ENCODE data around the gene MTCH1.
"Not testable (repeated sequence)": the region's sequence is repeated elsewhere in the genome, so short reads cannot be mapped to it uniquely, and the experiment has no call there.

MTCH1 gene

DNA sequence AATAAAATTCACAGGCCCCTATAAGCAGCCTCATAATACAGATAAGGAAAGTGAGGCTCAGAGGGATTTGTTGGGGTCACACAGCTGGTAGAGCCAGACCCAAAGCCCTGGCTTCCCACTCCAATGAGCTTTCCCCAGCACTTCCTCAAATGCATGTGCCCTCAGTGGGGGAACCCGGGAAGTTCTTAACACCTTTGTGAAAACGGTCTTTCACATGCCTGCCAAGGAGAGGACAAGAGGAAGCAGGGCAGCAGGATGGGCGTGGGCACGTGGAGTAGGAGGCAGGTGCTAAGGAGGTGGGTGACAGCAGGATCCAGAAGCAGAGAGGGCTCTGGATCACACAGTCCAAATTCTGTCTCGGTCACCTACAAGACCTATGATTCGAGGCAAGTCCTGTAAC, 30.9 kb downstream of the MTCH1 start:
- no peak for DNase-seq

DNA sequence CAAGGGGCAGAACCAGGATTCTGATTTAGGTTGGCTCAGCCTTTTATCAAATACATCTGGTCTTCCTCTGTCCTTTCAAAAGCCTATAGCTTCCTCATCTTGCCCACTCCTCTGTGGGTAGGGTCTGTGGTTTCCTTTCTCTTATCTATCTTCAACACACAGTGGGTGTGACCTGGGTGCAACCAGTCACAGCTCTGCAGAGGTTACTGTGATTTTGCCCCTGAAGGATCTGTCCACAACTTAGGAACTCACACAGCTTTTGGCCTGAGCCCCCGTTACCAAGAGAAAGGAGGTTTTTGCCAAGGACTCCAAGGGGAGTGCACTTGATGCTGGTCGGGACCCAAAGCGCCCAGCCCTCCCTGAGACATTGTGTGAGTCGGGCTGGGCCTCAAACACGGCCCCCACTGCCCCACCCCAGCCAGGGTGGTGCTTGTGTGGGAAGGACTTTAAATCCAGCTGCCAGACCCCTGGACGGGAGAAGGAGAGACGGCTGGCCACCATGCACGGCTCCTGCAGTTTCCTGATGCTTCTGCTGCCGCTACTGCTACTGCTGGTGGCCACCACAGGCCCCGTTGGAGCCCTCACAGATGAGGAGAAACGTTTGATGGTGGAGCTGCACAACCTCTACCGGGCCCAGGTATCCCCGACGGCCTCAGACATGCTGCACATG, 31.6 kb downstream of the MTCH1 start, which contains the start of gene PI16:
Gene PI16 (plus strand): TSS at position 477 of the 670 bp plus-strand sequence. CDS start 23 bp downstream, at position 500.
- no peak for DNase-seq

DNA sequence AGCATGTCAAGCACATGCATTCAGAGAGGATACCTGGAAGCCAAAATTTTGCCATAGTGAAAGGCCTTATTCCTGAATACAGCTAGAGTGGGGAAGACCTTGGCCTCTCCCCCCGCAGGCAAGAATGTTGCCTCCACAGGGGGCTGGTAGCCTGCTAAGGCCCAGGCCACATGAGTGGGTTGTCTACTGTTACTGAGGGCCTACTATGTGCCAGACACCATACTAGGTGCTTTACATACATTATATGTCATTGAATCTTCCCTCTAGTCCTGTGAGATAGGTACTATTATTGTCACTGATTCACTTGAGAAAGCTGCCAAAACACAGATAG, 32.1 kb downstream of the MTCH1 start:
- DNase-seq, result no peak

DNA sequence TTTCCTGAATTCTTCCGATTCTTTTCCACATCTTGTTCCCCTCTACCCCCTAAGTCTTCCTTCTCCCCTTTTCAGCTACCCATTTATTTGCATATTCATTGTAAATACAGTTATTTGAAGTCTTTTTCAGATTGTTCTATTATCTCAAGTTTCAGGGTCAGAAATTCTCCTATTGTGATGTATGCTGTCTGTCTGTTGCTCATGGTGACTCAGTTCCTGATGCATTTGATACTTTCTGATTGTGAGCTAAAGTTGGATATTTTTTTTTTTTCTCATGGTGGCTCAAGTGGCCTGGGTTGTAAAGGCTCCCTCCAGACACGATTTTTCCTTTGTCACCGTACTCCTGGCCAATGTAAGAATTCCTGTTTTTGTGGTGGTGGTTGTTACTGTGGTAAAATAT, 36.4 kb downstream of the MTCH1 start:
- no peak for DNase-seq

DNA sequence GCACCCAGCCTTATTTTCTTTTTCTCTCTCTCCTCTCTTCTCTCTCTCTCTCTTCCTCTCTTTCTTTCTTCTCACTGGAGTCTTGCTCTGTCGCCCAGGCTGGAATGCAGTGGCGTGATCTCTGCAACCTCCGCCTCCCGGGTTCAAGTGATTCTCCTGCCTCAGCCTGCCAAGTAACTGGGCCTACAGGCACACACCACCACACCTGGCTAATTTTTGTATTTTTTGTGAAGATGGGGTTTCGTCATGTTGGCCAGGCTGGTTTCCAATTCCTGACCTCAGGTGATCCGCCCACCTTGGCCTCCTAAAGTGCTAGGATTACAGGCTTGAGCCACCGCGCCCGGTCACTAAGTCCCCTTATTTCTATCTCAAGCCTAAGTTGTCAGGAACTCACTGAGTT, 36.9 kb downstream of the MTCH1 start:
- DNase-seq, result not testable (repeated sequence)

DNA sequence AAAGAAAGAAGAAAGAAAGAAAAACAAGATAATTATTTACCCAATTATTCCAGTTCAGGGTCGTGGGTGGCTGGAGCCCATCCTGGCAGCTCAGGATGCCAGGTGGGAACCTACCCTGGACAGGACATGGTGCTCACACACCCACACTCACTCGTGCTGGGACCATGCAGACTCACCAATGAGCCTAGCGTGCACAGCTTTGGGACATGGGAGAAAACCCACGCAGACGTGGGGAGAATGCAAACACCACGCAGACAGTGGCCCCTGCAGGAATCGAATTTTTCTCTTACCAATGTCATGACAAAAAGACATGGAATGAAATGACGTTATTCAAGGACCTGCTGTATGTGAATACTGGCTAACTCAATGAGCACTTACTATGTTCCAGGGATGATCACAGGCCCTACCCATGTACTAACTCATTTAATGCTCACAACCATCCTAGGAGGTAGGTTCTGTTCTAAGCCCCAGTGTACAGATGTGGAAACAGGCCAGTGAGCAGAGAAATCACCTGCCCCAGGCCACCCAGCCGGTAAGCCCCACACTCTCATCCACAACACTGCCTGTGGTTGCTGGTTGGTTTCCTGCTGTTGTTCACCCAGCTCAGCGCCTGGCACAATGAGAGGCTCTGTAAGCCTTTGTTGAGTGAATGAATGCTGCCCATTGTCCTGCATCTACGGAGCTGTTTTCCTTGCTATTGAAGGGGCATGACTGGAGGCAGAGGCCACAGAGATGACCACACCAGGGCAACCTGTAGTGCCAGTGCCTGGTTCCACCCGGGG, 38.2 kb downstream of the MTCH1 start:
- no peak for DNase-seq

DNA sequence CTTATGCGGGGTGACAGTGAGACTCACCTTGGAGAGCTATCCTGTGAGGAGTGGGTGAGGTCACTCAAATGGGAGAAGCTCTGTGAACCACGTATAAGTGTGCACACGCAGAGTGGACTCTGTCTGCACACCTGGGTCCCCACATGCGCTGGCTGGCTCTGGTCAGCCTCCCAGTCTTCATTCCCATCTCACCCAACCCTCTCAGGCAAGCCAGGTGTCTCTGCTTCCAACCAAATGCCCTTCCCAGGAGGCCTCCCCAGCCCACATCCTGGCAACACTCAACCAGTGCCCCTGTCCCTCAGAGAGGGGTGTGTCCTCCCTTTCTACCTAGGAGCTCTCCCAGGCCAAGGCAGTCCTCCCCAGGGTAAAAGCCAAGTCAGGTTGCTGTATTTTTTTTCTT, 39.5 kb downstream of the MTCH1 start:
- no peak for DNase-seq

DNA sequence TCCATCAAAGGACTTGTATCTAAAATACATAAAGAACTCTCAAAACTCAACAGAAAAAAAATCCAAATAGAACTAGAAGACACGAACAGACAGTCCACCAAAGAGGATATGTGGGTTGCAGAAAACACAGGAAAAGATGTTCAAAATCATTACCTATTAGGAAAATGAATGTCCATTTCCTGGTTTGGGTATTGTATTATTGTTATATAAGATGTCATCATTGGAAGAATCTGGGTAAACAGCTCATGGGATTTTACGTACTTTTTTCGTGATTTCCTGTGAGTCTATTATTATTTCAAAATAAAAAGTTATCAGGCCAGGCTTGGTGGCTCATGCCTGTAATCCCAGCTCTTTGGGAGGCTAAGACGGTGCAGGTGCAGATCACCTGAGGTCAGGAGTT, 40.7 kb downstream of the MTCH1 start:
- DNase-seq, result no peak

DNA sequence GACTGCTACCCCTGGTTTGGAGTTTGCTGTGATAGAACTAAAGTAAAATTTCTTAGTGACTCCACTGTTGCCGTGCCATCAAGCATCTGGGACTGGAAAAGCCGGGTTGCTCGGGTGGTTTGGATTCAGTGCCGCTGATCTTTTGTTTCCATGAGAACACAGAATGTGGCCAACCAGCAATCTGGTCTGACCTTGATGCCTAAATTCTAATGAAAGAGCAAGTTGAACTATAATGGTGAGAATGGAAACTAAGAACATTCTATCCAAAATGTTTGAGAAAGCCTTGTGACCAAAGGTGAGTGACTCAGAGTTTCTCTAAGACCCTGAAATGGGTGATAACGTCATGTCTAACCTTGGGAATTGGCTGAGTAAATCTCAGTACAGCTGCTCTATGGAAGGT, 41.3 kb downstream of the MTCH1 start:
- DNase-seq, result no peak

DNA sequence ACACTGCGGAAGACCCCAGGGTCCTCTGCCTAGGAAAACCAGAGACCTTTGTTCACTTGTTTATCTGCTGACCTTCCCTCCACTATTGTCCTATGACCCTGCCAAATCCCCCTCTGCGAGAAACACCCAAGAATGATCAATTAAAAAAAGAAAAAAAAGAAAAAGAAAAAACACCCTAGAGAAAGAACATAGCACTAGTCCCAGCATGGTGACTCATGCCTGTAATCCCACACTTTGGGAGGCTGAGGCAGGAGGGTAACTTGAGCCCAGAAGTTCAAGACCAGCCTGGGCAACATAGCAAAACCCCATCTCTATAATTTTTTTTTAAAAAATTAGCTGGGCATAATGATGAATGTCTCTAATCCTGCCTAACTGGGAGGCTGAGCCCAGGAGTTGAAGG, 43.7 kb downstream of the MTCH1 start:
- DNase-seq, result not testable (repeated sequence)

DNA sequence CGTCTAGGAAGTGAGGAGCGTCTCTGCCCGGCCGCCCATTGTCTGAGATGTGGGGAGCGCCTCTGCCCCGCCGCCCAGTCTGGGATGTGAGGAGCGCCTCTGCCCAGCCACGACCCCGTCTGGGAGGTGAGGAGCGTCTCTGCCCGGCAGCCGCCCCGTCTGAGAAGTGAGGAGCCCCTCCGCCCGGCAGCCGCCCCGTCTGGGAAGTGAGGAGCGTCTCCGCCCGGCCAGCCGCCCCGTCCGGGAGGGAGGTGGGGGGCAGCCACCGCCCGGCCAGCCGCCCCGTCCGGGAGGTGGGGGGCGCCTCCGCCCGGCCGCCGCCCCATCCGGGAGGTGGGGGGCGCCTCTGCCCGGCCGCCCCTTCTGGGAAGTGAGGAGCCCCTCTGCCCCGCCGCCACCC, 44.4 kb downstream of the MTCH1 start:
- DNase-seq, result not testable (repeated sequence)

DNA sequence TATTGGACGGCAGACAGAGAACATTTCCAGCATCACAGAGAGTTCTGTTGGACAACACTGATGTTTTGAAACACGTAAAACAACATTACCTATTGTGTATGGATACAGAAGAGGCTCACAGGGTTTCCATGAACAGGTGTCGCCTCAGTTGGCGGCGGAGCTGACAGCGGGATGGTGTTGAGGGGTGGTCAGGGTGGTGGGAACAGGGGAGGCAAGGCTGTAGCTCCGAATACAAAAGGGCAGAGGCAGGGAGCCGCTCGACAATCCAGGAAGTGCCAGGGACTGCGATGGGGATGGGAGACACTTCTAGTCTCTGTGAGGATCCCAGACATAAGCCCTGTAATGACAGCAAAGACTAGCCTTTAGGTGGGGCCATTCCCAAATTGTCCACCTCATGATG, 46.0 kb downstream of the MTCH1 start:
- DNase-seq, result no peak

DNA sequence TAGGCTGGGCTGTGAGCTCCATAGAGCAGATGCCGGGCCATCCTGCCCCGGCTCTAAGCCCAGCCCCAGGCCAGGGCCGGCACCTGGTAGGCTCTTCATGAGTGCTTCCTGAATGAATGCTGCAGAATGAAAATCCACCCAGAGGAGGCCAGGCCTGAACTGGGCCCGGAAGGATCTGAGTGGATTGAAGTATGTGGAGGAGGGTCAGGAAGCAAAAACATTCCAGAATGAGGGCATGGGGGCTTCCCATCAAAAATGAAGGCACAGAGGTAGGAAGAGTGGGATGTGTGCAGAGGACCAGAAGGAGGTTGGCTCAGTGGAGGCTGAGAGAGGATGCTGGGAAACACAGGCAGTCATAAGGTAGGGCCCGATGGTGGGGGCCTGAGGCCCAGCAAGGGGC, 47.0 kb downstream of the MTCH1 start:
- DNase-seq, result not testable (repeated sequence)

DNA sequence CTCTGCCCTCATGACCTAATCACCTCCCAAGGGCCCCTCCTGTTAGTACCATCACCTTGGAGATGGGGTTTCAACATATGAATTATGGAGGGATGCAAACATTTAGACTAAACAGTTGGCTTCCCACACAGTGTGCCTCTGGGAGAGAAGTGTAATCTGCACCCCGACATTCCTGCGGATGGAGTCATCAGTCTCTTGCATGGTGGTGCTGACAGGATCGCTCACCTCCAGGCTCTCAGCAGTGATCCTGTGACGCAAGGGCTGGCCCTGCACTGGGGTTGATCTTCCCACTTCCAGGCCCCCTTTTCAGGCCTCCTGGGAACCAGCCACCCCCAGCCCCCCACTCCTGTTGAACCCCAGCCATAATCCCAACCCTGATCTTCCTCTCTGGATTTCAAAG, 47.5 kb downstream of the MTCH1 start:
- DNase-seq, result no peak

DNA sequence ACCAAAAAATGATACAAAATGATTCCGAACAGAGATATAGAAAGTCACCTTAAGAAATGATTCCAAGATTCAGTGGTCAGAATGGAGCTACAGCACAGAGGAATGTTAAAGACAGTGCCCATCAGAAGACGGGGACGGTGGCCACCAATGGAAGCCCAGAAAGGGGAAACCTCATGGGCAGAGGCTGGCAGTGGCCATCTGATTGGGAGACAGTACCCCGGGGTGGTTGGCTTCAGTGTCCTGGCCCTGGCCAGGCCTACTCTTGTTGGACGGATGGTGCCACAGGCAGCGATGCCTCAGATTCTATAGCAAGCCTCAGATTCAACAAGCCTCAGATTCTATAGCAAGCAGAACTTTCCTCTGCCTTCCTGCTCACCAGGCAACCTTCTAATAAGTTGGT, 48.1 kb downstream of the MTCH1 start:
- no peak for DNase-seq

DNA sequence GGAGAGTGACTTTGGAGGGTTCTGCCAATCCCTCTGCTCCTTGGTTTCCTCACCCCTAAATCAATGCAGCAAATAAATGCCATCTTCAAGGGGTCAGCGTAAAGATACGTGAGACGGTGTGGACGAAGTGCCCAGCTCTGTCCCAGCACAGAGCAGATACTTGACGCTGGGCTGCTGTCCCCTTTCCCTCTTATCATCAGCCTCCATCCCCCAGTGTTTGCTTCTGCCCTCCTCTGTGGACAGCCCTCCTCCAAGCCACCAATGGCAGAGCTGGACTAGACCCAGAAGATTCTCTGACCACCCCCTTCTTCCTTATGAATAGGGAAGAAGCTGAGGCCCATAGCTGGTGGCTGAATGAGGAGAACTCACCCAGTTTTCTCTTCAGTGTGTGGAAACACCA, 49.2 kb downstream of the MTCH1 start:
- DNase-seq, result no peak

DNA sequence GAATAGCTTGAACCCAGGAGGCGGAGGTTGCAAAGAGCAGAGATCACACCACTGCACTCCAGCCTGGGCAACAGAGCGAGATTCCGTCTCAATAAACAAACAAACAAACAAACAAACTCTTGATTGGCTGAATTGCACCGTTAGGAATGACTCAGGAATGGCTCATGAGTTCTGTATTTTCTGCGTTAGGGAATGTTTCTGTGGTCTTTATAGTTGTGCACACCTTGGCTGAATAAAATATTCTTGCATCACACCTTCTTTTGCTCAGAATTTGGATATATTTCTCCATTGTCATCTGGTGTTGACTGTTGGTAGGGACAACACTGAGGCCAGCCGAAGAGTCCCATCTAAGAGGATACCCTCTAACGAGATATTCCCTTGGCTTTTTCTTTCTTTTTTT, 51.1 kb downstream of the MTCH1 start:
- no peak for DNase-seq

DNA sequence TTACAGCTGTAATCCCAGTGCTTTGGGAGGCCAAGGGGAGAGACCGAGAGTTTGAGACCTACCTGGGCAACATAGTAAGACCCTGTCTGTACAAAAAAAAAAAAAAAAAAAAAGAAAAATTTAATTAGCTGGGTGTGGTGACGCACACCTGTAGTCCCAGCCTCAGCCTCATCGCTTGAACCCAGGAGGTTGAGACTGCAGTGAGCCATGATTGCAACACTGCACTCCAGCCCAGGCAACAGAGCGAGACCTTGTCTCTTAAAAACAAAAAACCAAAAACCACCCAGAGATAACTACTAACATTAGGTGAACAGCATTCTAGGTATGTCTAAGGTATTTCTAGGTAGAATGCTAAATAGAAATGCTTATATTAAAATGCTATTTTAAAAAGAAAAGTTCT, 52.5 kb downstream of the MTCH1 start:
- no peak for DNase-seq

DNA sequence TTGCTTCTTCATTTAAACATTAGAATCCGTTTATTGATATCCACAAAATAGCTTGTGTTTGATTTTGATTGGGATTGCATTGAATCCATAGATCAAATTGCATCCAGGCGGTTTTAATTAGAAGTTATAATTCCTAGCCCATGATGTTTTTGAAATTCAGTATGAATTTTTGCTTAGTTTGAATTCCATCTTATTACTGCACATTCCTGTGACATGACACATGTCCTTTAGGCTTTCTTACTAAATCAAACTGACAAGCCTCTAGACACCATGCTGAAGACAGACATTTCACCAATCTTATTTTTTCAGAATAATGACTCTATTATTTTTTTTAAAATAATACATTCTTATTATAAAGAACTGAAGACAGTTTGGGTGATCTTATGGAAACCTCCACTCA, 52.9 kb downstream of the MTCH1 start:
- no peak for DNase-seq

DNA sequence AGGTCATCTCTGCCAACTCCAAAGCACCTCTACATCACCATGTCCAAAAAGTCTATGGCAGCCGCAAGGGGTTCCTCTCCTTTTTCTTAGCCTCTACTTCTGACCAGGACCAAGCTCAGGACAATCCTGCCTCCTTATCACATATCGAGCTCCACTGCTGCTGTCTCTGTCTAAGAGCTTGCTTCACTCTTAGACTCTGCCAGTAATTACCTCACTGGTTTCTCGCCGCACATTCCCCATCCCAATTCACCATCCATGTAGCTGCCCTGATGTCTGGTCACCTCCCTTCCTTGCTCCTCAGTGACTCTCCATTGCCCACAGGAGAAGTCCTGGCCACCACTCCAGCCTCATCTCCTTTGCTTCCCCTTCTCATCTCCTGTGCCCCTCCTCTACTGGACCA, 55.5 kb downstream of the MTCH1 start:
- DNase-seq, result no peak

DNA sequence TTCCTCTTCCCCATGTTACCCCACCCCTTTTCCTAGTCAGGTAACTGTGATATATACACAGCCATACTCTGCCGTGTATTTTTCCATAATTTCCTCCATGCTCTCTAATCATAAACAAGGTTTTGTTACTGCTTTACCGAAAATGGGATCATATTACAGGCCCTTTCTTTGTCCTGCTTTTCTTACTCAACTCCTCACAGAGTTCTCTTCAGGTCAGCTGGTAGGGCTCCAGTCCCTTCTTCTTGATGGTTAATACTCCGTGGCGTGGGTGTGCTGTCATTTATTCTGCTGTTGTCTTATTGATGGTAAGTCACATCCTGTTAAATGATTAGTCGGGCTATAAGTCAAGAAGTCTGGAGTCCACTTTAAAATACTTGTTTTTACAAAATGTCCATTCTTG, 56.4 kb downstream of the MTCH1 start:
- DNase-seq, result no peak

DNA sequence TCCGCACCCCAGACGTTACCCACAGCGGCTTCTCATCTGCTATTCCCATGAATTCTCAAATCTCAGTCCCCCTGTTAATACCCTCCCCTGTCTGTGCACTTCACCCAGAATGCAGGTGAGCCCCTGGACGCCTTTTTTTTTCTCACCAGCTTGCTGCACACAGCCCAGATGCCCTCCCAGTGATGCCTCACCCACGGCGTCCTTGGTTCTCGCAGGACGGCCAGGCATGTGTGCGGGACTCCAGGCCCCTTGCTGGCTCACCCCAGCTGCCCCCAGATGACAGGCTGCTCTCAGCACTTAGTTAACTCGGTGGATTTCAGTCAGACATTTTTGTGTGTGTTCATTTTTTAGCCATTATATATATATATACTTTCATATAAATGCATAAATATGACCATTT, 56.8 kb downstream of the MTCH1 start:
- DNase-seq, result no peak

DNA sequence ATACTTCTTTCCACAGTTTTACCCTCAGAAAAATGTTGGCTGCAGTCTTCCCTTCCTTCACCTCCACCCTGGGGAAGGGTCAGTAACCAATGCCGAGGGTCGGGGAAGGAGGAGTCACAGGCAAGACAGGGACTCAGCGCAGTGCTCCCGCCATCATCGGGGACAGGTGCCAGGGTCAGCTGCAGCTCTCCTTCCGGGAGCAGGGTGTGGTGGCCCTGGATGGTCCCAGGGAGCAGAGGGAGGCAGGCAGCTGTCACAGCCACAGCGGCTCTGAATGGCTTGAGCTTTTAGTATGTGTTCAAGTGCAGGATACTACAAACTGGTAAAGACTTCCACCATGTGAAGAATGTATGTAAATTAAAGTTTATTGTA, 57.5 kb downstream of the MTCH1 start:
- DNase-seq, result no peak

Measured in right kidney (tissue), 1 donor.